Breast epithelium (tissue), 4 donors: Measurements from ENCODE around the gene MPPED1. TPM values are rescaled to one million over a fixed set of nuclear protein-coding genes. Genes with fewer than 3 reads are reported as not detected.

Experiments
- DNase-seq, 2 donors: peaks; one replicate each; pipeline ENCODE4 v3.0.0-alpha.2; 2019; ENCODE audit warnings: low spot score in 2 of 2
- H3K27ac ChIP-seq, 2 donors: fragments of 200-600 bp; sonication (generic) in 1 of 2; one replicate each; pipeline ENCODE4 v1.5.1; 2016 to 2019; ENCODE audit warnings: mild to moderate bottlenecking in 1 of 2
- H3K27me3 ChIP-seq, 2 donors: fragments of 200-600 bp; sonication (generic) in 1 of 2; one replicate each; pipeline versions ENCODE4 v1.5.1 to v1.6.0; 2017 to 2019; ENCODE audit warnings: control low read depth in 1 of 2, mild to moderate bottlenecking in 1 of 2
- H3K36me3 ChIP-seq: fragments of 200-600 bp; one replicate; pipeline ENCODE4 v1.5.1; 2019
- H3K4me1 ChIP-seq, 2 donors: fragments of 200-600 bp; sonication (generic); one replicate each; pipeline ENCODE4 v1.5.1; 2016 to 2019; ENCODE audit warnings: control low read depth in 1 of 2
- H3K4me3 ChIP-seq, 3 donors: fragments of 200-600 bp; sonication (generic); 1 replicate in 2 of 3; 2 replicates in 1 of 3; pipeline ENCODE4 v1.5.1; 2016 to 2019; ENCODE audit warnings: mild to moderate bottlenecking in 3 of 3, moderate library complexity in 2 of 3
- H3K9me3 ChIP-seq, 2 donors: fragments of 200-600 bp; sonication (generic) in 1 of 2; one replicate each; pipeline ENCODE4 v1.5.1; 2016 to 2019; ENCODE audit warnings: control low read depth in 1 of 2
- POLR2A ChIP-seq: fragments of 450-650 bp; IDR thresholded peaks from one replicate; pipeline ENCODE4 v1.6.1; 2016; ENCODE audit warnings: antibody characterized with exemption, mild to moderate bottlenecking, moderate library complexity
- POLR2AphosphoS5 ChIP-seq, 3 donors: sonication (generic); formaldehyde crosslinking; IDR thresholded peaks; one replicate each; pipeline ENCODE4 v1.6.1; 2017; ENCODE audit warnings: antibody characterized with exemption in 3 of 3
- intact Hi-C: fragments of 100-400 bp; cut with DNase I; formaldehyde crosslinking; loops from one replicate; pipeline ENCODE4 v1.15.1; 2023; ENCODE audit warnings: low total_unique reads
- total RNA-seq, 3 donors: library from RNA; depleted of rRNA; stranded (reverse); fragments of >200 nt; gene quantifications; one replicate each; pipeline ENCODE4 v1.1.0, GENCODE V29; 2016
- TF ChIP-seq, protein P1 (sequence below), 3 donors: fragments of 450-650 bp; IDR thresholded peaks; one replicate each; pipeline ENCODE4 v1.5.1; 2016 to 2017; ENCODE audit warnings: antibody characterized with exemption in 3 of 3, mild to moderate bottlenecking in 3 of 3, moderate library complexity in 3 of 3

Gene MPPED1
- total RNA-seq, 3 donors from 2014 or later = 0.29 TPM; not detected in 2

DNA sequence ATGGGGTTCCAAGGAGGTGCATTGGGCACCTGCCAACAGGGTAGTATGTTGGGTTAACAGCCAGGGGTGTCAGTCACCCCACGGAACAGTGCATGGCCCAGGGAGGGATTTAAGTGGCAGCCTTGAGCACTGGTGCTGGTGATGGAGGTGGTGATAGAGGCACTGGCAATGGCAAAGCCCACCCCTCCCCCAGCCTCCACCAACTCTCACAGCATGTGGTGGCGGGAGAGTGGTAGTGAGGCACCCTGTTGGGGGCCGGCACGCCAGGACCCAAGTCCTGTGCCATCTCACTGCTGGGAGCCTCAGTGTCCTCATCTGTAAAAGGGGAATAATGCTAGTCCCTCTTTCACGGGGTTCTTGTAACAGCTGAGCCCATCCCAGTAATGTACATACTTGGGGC is 81.5 kb downstream of the MPPED1 start:
- no peaks in the 10 kb centered on the region for H3K27me3 ChIP-seq
- no peaks in the 10 kb centered on the region for H3K9me3 ChIP-seq
- DNase-seq = no peak
- H3K4me1 ChIP-seq = no peaks in the 10 kb centered on the region
- no peak overlapping the region for H3K4me3 ChIP-seq
- intact Hi-C loops = no loop called here
- TF ChIP-seq POLR2AphosphoS5 (IDR thresholded peaks at IDR 0.05) (no peak), POLR2A (no peak)
- TF ChIP-seq, protein P1, sequence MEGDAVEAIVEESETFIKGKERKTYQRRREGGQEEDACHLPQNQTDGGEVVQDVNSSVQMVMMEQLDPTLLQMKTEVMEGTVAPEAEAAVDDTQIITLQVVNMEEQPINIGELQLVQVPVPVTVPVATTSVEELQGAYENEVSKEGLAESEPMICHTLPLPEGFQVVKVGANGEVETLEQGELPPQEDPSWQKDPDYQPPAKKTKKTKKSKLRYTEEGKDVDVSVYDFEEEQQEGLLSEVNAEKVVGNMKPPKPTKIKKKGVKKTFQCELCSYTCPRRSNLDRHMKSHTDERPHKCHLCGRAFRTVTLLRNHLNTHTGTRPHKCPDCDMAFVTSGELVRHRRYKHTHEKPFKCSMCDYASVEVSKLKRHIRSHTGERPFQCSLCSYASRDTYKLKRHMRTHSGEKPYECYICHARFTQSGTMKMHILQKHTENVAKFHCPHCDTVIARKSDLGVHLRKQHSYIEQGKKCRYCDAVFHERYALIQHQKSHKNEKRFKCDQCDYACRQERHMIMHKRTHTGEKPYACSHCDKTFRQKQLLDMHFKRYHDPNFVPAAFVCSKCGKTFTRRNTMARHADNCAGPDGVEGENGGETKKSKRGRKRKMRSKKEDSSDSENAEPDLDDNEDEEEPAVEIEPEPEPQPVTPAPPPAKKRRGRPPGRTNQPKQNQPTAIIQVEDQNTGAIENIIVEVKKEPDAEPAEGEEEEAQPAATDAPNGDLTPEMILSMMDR (IDR thresholded peaks at IDR 0.05) = no peak
- no peak overlapping the region for H3K27ac ChIP-seq
- no peaks in the 10 kb centered on the region for H3K36me3 ChIP-seq

GRCh38 chr22:43497956-43498855 is 86.4 kb downstream of the MPPED1 start:
- TF ChIP-seq, protein P1 (IDR thresholded peaks at IDR 0.05) = no peak
- TF ChIP-seq POLR2AphosphoS5 (IDR thresholded peaks at IDR 0.05) (no peak), POLR2A (no peak)
- Histone ChIP-seq H3K9me3 (no peaks in the 10 kb centered on the region), H3K36me3 (no peaks in the 10 kb centered on the region), H3K27me3 (no peaks in the 10 kb centered on the region), H3K4me3 (no peak overlapping the region), H3K27ac (no peak overlapping the region), H3K4me1 (no peaks in the 10 kb centered on the region)
- DNase-seq = no peak
- intact Hi-C loops = no loop called here

GRCh38 chr22:43498856-43499253 is 87.0 kb downstream of the MPPED1 start:
- Histone ChIP-seq H3K4me1 (no peaks in the 10 kb centered on the region), H3K27ac (no peak overlapping the region), H3K27me3 (no peaks in the 10 kb centered on the region), H3K9me3 (no peaks in the 10 kb centered on the region), H3K36me3 (no peaks in the 10 kb centered on the region), H3K4me3 (no peak overlapping the region)
- intact Hi-C loops = no loop called here
- no peak for DNase-seq
- TF ChIP-seq POLR2AphosphoS5 (IDR thresholded peaks at IDR 0.05) = no peak
- TF ChIP-seq POLR2A = no peak
- TF ChIP-seq, protein P1 (IDR thresholded peaks at IDR 0.05) = no peak

- no peak for DNase-seq
- H3K9me3 ChIP-seq = no peaks in the 10 kb centered on the region
- H3K4me1 ChIP-seq = no peaks in the 10 kb centered on the region
- no peaks in the 10 kb centered on the region for H3K27me3 ChIP-seq
- no peak for TF ChIP-seq POLR2AphosphoS5 (IDR thresholded peaks at IDR 0.05)
- TF ChIP-seq POLR2A = no peak
- TF ChIP-seq, protein P1 (IDR thresholded peaks at IDR 0.05) = no peak
- no peaks in the 10 kb centered on the region for H3K36me3 ChIP-seq
- H3K27ac ChIP-seq = no peak overlapping the region
- intact Hi-C loops = no loop called here
- H3K4me3 ChIP-seq = no peak overlapping the region
Observed at GRCh38 chr22:43500792-43501785, 89.3 kb downstream of the MPPED1 start.
